A673 (cell line): Measurements from ENCODE around the gene PLCG1. TPM values are rescaled to one million over a fixed set of nuclear protein-coding genes. Genes with fewer than 3 reads are reported as not detected.
A peak's percentile ranks its signal among the peaks of the same experiment; 100 is the strongest.

Source experiments
- BruUV-seq: library from RNA; stranded (reverse); fragments of 400-500 nt; replicated peaks from 2 replicates; lab custom pipeline; 2021; lab: Mats Ljungman, UMichigan
- CTCF ChIA-PET: fragments of 300-600 bp; sonication (Branson Sonifier 250); formaldehyde crosslinking; loops from one replicate; lab custom pipeline; 2022; ENCODE audit warnings: antibody characterized with exemption; lab: Charles Lee
- POLR2A ChIA-PET: fragments of 300-600 bp; sonication (Branson Sonifier 250); formaldehyde crosslinking; loops from one replicate; lab custom pipeline; 2022; ENCODE audit warnings: antibody characterized with exemption; ENCODE audit not compliant: low non-redundant PET; lab: Charles Lee
- DNase-seq: peaks from one replicate; pipeline ENCODE4 v3.0.0-alpha.2; 2015; ENCODE audit warnings: low spot score
- H3K27ac ChIP-seq: fragments of 200-600 bp; sonication (generic); 2 replicates; pipeline ENCODE4 v1.5.1; 2016; ENCODE audit warnings: mixed run types, low read depth, mild to moderate bottlenecking, mixed read lengths, antibody characterized with exemption, low read length; ENCODE audit not compliant: poor library complexity, severe bottlenecking
- H3K27me3 ChIP-seq: fragments of 200-600 bp; sonication (generic); replicated peaks from 2 replicates; pipeline ENCODE4 v1.6.1; 2017; ENCODE audit warnings: mixed run types, low read depth, mild to moderate bottlenecking, mixed read lengths, antibody characterized with exemption, low read length; ENCODE audit not compliant: insufficient read depth, poor library complexity
- H3K36me3 ChIP-seq: fragments of 200-600 bp; sonication (generic); 2 replicates; pipeline ENCODE4 v1.6.1; 2016; ENCODE audit warnings: mixed run types, mild to moderate bottlenecking, mixed read lengths, antibody characterized with exemption, low read length; ENCODE audit not compliant: insufficient read depth, poor library complexity, severe bottlenecking
- H3K4me1 ChIP-seq: fragments of 200-600 bp; sonication (generic); 2 replicates; pipeline ENCODE4 v1.6.1; 2017; ENCODE audit warnings: mixed run types, mild to moderate bottlenecking, mixed read lengths, antibody characterized with exemption, low read length; ENCODE audit not compliant: insufficient read depth, poor library complexity, severe bottlenecking
- H3K4me3 ChIP-seq: fragments of 200-600 bp; sonication (generic); 2 replicates; pipeline ENCODE4 v1.5.1; 2016; ENCODE audit warnings: low read depth, mixed run types, mild to moderate bottlenecking, mixed read lengths, low read length; ENCODE audit not compliant: poor library complexity, severe bottlenecking
- H3K9me3 ChIP-seq: fragments of 200-600 bp; sonication (generic); 2 replicates; pipeline ENCODE4 v1.6.1; 2016; ENCODE audit warnings: mixed run types, low read depth, mild to moderate bottlenecking, mixed read lengths, antibody characterized with exemption, low read length; ENCODE audit not compliant: poor library complexity, severe bottlenecking
- EZH2 ChIP-seq: fragments of 200-600 bp; sonication (generic); IDR thresholded peaks from 2 replicates; pipeline ENCODE4 v1.6.1; 2017; ENCODE audit warnings: borderline replicate concordance, low read depth, mild to moderate bottlenecking, mixed read lengths, antibody characterized with exemption, low read length; ENCODE audit not compliant: poor library complexity, severe bottlenecking
- intact Hi-C: fragments of 100-400 bp; cut with micrococcal nuclease; formaldehyde crosslinking; loops from one replicate; pipeline ENCODE4 v1.10.0; 2022; ENCODE audit not compliant: unreplicated experiment
- total RNA-seq: library from RNA; stranded (reverse); gene quantifications from 2 replicates; pipeline ENCODE4 v1.2.3, GENCODE V29; 2021
- TF ChIP-seq, protein P1 (sequence below): fragments of 300-800, 200-600 bp; sonication (generic); conservative IDR thresholded peaks from 2 replicates; pipeline ENCODE4 v1.5.1; 2017; ENCODE audit warnings: low read depth, mild to moderate bottlenecking, antibody characterized with exemption, low read length, moderate library complexity, mixed read lengths

PLCG1 gene
- total RNA-seq, 1 experiment from 2014 or later, result 146 TPM

DNA sequence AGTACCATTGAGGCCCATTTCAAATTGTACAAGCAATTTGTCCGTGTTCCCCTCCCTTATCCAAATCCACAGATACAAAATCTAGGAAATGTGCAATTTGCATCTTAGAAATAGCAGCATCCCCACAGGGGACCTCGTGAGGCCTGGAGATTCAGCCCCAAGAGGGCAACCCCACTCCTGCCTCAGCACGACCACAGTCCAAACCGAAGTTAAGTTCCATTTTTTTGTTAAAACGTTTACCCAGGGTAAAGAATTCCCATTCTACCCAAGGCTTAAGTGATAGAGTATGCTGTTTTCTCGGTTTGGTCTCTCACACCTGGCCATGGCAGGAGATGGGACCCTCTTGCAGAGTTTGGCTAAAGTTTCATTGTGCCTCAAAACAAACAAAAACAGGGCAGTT is 41.2 kb downstream of the PLCG1 start:
- POLR2A ChIA-PET, result no interaction called here
- intact Hi-C loops, result no loop called here
- H3K27me3 ChIP-seq, result no peaks in the 10 kb centered on the region
- no peaks in the 10 kb centered on the region for H3K9me3 ChIP-seq
- H3K4me1 ChIP-seq, result peaks cover 14% of the 10 kb centered on the region
- no TSS peak for BruUV-seq
- peak overlapping the region; percentile 6 for H3K27ac ChIP-seq
- peaks cover 30% of the 10 kb centered on the region for H3K36me3 ChIP-seq
- CTCF ChIA-PET, result no interaction called here
- DNase-seq, result no peak
- H3K4me3 ChIP-seq, result no peak overlapping the region
- TF ChIP-seq EZH2, result no peak
- TF ChIP-seq, protein P1, sequence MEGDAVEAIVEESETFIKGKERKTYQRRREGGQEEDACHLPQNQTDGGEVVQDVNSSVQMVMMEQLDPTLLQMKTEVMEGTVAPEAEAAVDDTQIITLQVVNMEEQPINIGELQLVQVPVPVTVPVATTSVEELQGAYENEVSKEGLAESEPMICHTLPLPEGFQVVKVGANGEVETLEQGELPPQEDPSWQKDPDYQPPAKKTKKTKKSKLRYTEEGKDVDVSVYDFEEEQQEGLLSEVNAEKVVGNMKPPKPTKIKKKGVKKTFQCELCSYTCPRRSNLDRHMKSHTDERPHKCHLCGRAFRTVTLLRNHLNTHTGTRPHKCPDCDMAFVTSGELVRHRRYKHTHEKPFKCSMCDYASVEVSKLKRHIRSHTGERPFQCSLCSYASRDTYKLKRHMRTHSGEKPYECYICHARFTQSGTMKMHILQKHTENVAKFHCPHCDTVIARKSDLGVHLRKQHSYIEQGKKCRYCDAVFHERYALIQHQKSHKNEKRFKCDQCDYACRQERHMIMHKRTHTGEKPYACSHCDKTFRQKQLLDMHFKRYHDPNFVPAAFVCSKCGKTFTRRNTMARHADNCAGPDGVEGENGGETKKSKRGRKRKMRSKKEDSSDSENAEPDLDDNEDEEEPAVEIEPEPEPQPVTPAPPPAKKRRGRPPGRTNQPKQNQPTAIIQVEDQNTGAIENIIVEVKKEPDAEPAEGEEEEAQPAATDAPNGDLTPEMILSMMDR, result no peak

- Histone ChIP-seq H3K4me1 (peaks cover 14% of the 10 kb centered on the region), H3K27me3 (no peaks in the 10 kb centered on the region), H3K36me3 (peaks cover 26% of the 10 kb centered on the region), H3K27ac (peak overlapping the region; percentile 6), H3K9me3 (no peaks in the 10 kb centered on the region), H3K4me3 (no peak overlapping the region)
- no peak for TF ChIP-seq EZH2
- TF ChIP-seq, protein P1, result no peak
- DNase-seq, result peak; percentile 83
- POLR2A ChIA-PET, result no interaction called here
- intact Hi-C loops, result no loop called here
- BruUV-seq, result no TSS peak
- CTCF ChIA-PET, result no interaction called here
These were observed 41.6 kb downstream of the PLCG1 start for GRCh38 chr20:41178904-41179432.

GRCh38 chr20:41179961-41180360 is 42.6 kb downstream of the PLCG1 start:
- DNase-seq, result no peak
- Histone ChIP-seq H3K4me3 (no peak overlapping the region), H3K4me1 (peaks cover 14% of the 10 kb centered on the region), H3K27me3 (no peaks in the 10 kb centered on the region), H3K27ac (no peak overlapping the region), H3K36me3 (peaks cover 16% of the 10 kb centered on the region), H3K9me3 (no peaks in the 10 kb centered on the region)
- intact Hi-C loops, result no loop called here
- CTCF ChIA-PET, result no interaction called here
- TF ChIP-seq, protein P1, result no peak
- BruUV-seq, result no TSS peak
- POLR2A ChIA-PET, result no interaction called here
